Measurements from ENCODE around the gene TJP1.

The TJP1 gene

GRCh38 chr15:29853211-29853987, 31.1 kb upstream of the TJP1 start:
- Mint-ChIP-seq H3K4me3 (no peak overlapping the region), H3K9me3 (peaks cover 2% of the 10 kb centered on the region), H3K27me3 (no peaks in the 10 kb centered on the region), H3K27ac (no peak overlapping the region), H3K36me3 (no peaks in the 10 kb centered on the region), H3K4me1 (no peaks in the 10 kb centered on the region)
- DNase-seq (ENCODE audit: low spot score in 2 of 2) = no peak
- ATAC-seq (ENCODE audit: low read depth) = no peak

- Mint-ChIP-seq H3K36me3 (peaks cover 2% of the 10 kb centered on the region), H3K4me3 (no peak overlapping the region), H3K27ac (no peak overlapping the region), H3K9me3 (peaks cover 5% of the 10 kb centered on the region), H3K4me1 (no peaks in the 10 kb centered on the region), H3K27me3 (no peaks in the 10 kb centered on the region)
- ATAC-seq (ENCODE audit: low read depth) (no peak), DNase-seq (ENCODE audit: low spot score in 2 of 2) (no peak)
These were observed 29.9 kb upstream of the TJP1 start for GRCh38 chr15:29852201-29852600.

- DNase-seq (ENCODE audit: low spot score in 2 of 2) (no peak), ATAC-seq (ENCODE audit: low read depth) (no peak)
- peaks cover 2% of the 10 kb centered on the region for H3K36me3 Mint-ChIP-seq
- H3K4me1 Mint-ChIP-seq = no peaks in the 10 kb centered on the region
- H3K9me3 Mint-ChIP-seq = peaks cover 12% of the 10 kb centered on the region
- no peak overlapping the region for H3K27ac Mint-ChIP-seq
- H3K27me3 Mint-ChIP-seq = peaks cover 6% of the 10 kb centered on the region
- H3K4me3 Mint-ChIP-seq = no peak overlapping the region
These were observed 27.4 kb upstream of the TJP1 start for GRCh38 chr15:29849716-29850115.

DNA sequence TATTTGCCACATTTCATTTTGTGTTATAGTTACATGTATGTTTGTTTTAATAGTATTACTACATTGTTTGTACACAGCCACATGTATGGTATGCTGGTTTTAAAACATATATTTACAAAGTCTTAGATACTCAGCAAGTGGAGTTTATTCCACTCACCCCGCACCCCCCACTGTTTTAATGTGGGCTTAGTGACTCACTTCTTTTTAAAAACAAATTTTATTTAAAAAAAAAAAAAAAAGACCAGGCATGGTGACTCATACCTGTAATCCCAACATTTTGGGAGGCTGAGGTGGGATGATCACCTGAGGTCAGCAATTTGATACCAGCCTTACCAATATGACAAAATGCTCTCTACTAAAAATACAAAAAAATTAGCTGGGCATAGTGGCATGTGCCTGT, 26.9 kb upstream of the TJP1 start:
- peaks cover 11% of the 10 kb centered on the region for H3K9me3 Mint-ChIP-seq
- DNase-seq (ENCODE audit: low spot score in 2 of 2) (no peak), ATAC-seq (ENCODE audit: low read depth) (no peak)
- H3K27ac Mint-ChIP-seq = no peak overlapping the region
- H3K4me3 Mint-ChIP-seq = no peak overlapping the region
- H3K4me1 Mint-ChIP-seq = no peaks in the 10 kb centered on the region
- H3K36me3 Mint-ChIP-seq = peaks cover 2% of the 10 kb centered on the region
- H3K27me3 Mint-ChIP-seq = peaks cover 9% of the 10 kb centered on the region

DNA sequence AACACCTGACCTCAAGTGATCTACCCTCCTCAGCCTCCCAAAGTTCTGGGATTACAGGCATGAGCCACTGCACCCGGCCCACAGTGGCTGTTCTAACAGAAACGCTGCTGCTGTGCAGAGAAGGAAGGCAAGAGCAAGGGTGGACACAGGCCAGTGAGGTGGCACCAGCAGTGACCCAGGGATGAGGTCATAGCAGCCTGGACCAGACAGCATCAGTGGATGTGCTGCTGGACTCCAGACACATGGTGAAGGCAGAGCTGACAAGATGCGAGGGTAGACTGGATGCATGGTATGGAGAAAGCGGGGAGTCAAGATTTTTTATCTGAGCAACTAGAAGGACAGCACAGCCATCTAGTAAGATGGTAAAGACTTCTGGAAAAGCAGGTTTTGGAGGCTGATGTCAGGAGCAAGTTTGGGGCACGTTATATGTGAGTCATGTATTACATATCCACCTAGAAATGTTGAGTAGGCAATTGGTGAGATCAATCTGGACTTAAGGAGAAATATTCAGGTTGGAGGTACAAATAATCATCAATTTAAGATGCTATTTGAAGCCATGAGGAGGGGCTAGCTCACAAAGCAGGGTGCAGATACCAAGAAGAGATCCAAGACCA, 22.1 kb upstream of the TJP1 start:
- no peak overlapping the region for H3K27ac Mint-ChIP-seq
- no peak for ATAC-seq (ENCODE audit: low read depth)
- no peaks in the 10 kb centered on the region for H3K4me1 Mint-ChIP-seq
- peaks cover 17% of the 10 kb centered on the region for H3K27me3 Mint-ChIP-seq
- no peak for DNase-seq (ENCODE audit: low spot score in 2 of 2)
- H3K36me3 Mint-ChIP-seq = peaks cover 2% of the 10 kb centered on the region
- H3K4me3 Mint-ChIP-seq = no peak overlapping the region
- H3K9me3 Mint-ChIP-seq = peaks cover 10% of the 10 kb centered on the region

- Mint-ChIP-seq H3K27me3 (peaks cover 17% of the 10 kb centered on the region), H3K9me3 (peaks cover 8% of the 10 kb centered on the region), H3K36me3 (no peaks in the 10 kb centered on the region), H3K4me3 (no peak overlapping the region), H3K4me1 (no peaks in the 10 kb centered on the region), H3K27ac (no peak overlapping the region)
- ATAC-seq (ENCODE audit: low read depth) = no peak
- no peak for DNase-seq (ENCODE audit: low spot score in 2 of 2)
These were observed 20.0 kb upstream of the TJP1 start for GRCh38 chr15:29842290-29842689.

- no peaks in the 10 kb centered on the region for H3K36me3 Mint-ChIP-seq
- H3K27me3 Mint-ChIP-seq = peaks cover 13% of the 10 kb centered on the region
- no peaks in the 10 kb centered on the region for H3K4me1 Mint-ChIP-seq
- no peak overlapping the region for H3K4me3 Mint-ChIP-seq
- no peak for ATAC-seq (ENCODE audit: low read depth)
- no peak overlapping the region for H3K27ac Mint-ChIP-seq
- peaks cover 2% of the 10 kb centered on the region for H3K9me3 Mint-ChIP-seq
- no peak for DNase-seq (ENCODE audit: low spot score in 2 of 2)
These were observed 18.7 kb upstream of the TJP1 start for GRCh38 chr15:29840926-29841325.

GRCh38 chr15:29840054-29840453, 17.8 kb upstream of the TJP1 start:
- Mint-ChIP-seq H3K27me3 (peaks cover 11% of the 10 kb centered on the region), H3K9me3 (no peaks in the 10 kb centered on the region), H3K27ac (no peak overlapping the region), H3K36me3 (no peaks in the 10 kb centered on the region), H3K4me3 (no peak overlapping the region), H3K4me1 (no peaks in the 10 kb centered on the region)
- ATAC-seq (ENCODE audit: low read depth) = no peak
- no peak for DNase-seq (ENCODE audit: low spot score in 2 of 2)

GRCh38 chr15:29838352-29839010, 16.2 kb upstream of the TJP1 start:
- Mint-ChIP-seq H3K27me3 (peaks cover 5% of the 10 kb centered on the region), H3K9me3 (no peaks in the 10 kb centered on the region), H3K4me3 (no peak overlapping the region), H3K4me1 (no peaks in the 10 kb centered on the region), H3K27ac (no peak overlapping the region), H3K36me3 (no peaks in the 10 kb centered on the region)
- DNase-seq (ENCODE audit: low spot score in 2 of 2) = no peak
- ATAC-seq (ENCODE audit: low read depth) = no peak

DNA sequence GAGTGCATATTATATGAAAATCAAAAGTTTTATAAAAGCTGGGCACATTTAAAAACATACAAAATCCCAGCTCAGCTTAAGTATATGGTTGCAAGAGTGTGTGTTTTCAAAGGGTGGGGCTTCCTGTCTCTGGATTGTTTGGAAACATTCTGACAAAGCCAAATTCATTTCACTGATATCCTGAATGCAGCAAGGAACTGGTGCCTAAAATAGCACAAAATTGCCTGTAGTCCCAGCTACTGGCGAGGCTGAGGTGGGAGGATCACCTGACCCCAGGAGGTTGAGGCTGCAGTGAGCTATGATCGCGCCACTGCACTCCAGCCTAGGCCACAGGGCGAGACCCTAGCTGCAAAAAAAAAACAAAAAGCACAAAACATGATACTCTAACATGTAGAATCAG, 13.0 kb upstream of the TJP1 start:
- no peaks in the 10 kb centered on the region for H3K9me3 Mint-ChIP-seq
- H3K36me3 Mint-ChIP-seq = no peaks in the 10 kb centered on the region
- no peak overlapping the region for H3K27ac Mint-ChIP-seq
- no peaks in the 10 kb centered on the region for H3K4me1 Mint-ChIP-seq
- peaks cover 5% of the 10 kb centered on the region for H3K27me3 Mint-ChIP-seq
- H3K4me3 Mint-ChIP-seq = no peak overlapping the region
- no peak for DNase-seq (ENCODE audit: low spot score in 2 of 2)
- ATAC-seq (ENCODE audit: low read depth) = no peak

- no peak for ATAC-seq (ENCODE audit: low read depth)
- no peak for DNase-seq (ENCODE audit: low spot score in 2 of 2)
- no peak overlapping the region for H3K4me3 Mint-ChIP-seq
- no peaks in the 10 kb centered on the region for H3K36me3 Mint-ChIP-seq
- H3K27me3 Mint-ChIP-seq = peaks cover 3% of the 10 kb centered on the region
- no peak overlapping the region for H3K27ac Mint-ChIP-seq
- H3K9me3 Mint-ChIP-seq = no peaks in the 10 kb centered on the region
- H3K4me1 Mint-ChIP-seq = no peaks in the 10 kb centered on the region
These were observed 10.4 kb upstream of the TJP1 start for GRCh38 chr15:29832709-29833108.

- DNase-seq (ENCODE audit: low spot score in 2 of 2) = no peak
- no peaks in the 10 kb centered on the region for H3K36me3 Mint-ChIP-seq
- no peak for ATAC-seq (ENCODE audit: low read depth)
- H3K9me3 Mint-ChIP-seq = peaks cover 2% of the 10 kb centered on the region
- peaks cover 6% of the 10 kb centered on the region for H3K27me3 Mint-ChIP-seq
- H3K27ac Mint-ChIP-seq = no peak overlapping the region
- H3K4me1 Mint-ChIP-seq = no peaks in the 10 kb centered on the region
- no peak overlapping the region for H3K4me3 Mint-ChIP-seq
These were observed 4.9 kb upstream of the TJP1 start for GRCh38 chr15:29826908-29827820.

- H3K27me3 Mint-ChIP-seq = peaks cover 5% of the 10 kb centered on the region
- DNase-seq (ENCODE audit: low spot score in 2 of 2) (no peak), ATAC-seq (ENCODE audit: low read depth) (no peak)
- no peak overlapping the region for H3K4me3 Mint-ChIP-seq
- H3K9me3 Mint-ChIP-seq = peaks cover 2% of the 10 kb centered on the region
- H3K36me3 Mint-ChIP-seq = no peaks in the 10 kb centered on the region
- no peak overlapping the region for H3K27ac Mint-ChIP-seq
- H3K4me1 Mint-ChIP-seq = no peaks in the 10 kb centered on the region
These were observed 3.0 kb upstream of the TJP1 start for GRCh38 chr15:29825227-29825626.

Data from memory B cell (primary cell).